PFSK-1 (cell line): Measurements from ENCODE around the gene MAN2A2.

Experiments used
- POLR2AphosphoS5 ChIP-seq: IDR thresholded peaks from 2 replicates; pipeline ENCODE4 v1.6.1; 2012; ENCODE audit warnings: low read depth, mild to moderate bottlenecking, control low read depth, low read length, moderate library complexity
- SIN3A ChIP-seq: IDR thresholded peaks from 2 replicates; pipeline ENCODE4 v1.6.1; 2012; ENCODE audit warnings: mild to moderate bottlenecking, low read length, moderate library complexity, borderline replicate concordance; ENCODE audit not compliant: insufficient read depth
- TAF1 ChIP-seq: IDR thresholded peaks from 2 replicates; pipeline ENCODE4 v1.6.1; 2012; ENCODE audit warnings: low read length, control low read depth, borderline replicate concordance; ENCODE audit not compliant: insufficient read depth
- TF ChIP-seq, protein P1 (sequence below), 2 experiments: IDR thresholded peaks; 2 replicates each; pipeline versions ENCODE4 v1.6.1 to v1.8.0; 2011 to 2012; ENCODE audit warnings: low read depth in 2 of 2, low read length in 2 of 2, control low read depth in 1 of 2, inconsistent platforms in 1 of 2, mild to moderate bottlenecking in 1 of 2, moderate library complexity in 1 of 2; ENCODE audit not compliant: insufficient read depth in 1 of 2

DNA sequence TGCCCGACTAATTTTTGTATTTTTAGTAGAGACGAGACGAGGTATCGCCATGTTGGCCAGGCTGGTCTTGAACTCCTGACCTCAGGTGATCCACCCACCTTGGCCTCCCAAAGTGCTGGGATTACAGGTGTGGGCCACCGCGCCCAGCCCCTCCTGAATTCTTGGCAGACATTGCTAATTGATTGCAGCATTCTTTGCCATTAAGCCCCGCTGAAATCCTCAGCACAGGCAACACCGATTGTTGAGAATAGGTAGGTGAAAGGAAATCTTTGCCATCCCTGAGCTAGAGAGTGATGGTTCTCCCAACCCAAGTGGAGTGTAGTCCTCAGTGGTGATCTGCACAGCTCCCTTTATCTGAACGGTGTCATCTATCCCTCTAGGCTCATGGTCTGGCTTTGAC lies 1.6 kb downstream of the MAN2A2 start:
- TF ChIP-seq SIN3A, result no peak
- TF ChIP-seq POLR2AphosphoS5, result no peak
- TF ChIP-seq, protein P1, sequence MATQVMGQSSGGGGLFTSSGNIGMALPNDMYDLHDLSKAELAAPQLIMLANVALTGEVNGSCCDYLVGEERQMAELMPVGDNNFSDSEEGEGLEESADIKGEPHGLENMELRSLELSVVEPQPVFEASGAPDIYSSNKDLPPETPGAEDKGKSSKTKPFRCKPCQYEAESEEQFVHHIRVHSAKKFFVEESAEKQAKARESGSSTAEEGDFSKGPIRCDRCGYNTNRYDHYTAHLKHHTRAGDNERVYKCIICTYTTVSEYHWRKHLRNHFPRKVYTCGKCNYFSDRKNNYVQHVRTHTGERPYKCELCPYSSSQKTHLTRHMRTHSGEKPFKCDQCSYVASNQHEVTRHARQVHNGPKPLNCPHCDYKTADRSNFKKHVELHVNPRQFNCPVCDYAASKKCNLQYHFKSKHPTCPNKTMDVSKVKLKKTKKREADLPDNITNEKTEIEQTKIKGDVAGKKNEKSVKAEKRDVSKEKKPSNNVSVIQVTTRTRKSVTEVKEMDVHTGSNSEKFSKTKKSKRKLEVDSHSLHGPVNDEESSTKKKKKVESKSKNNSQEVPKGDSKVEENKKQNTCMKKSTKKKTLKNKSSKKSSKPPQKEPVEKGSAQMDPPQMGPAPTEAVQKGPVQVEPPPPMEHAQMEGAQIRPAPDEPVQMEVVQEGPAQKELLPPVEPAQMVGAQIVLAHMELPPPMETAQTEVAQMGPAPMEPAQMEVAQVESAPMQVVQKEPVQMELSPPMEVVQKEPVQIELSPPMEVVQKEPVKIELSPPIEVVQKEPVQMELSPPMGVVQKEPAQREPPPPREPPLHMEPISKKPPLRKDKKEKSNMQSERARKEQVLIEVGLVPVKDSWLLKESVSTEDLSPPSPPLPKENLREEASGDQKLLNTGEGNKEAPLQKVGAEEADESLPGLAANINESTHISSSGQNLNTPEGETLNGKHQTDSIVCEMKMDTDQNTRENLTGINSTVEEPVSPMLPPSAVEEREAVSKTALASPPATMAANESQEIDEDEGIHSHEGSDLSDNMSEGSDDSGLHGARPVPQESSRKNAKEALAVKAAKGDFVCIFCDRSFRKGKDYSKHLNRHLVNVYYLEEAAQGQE (IDR thresholded peaks at IDR 0.05; ENCODE audit: insufficient read depth in 1 of 2, low read depth in 2 of 2, low read length in 2 of 2), result no peak
- no peak for TF ChIP-seq TAF1
